Peyer's patch (tissue), 4 donors: ENCODE data around the gene MTERF2.

Experiments used
- CTCF ChIP-seq, 6 experiments: fragments of 450-650 bp in 4 of 6; fragments of 200-600 bp in 2 of 6; sonication (generic) in 1 of 6; IDR thresholded peaks; one replicate each; pipeline ENCODE4 v1.5.1; 2017 to 2019; ENCODE audit warnings: antibody characterized with exemption in 6 of 6, mild to moderate bottlenecking in 3 of 6, moderate library complexity in 1 of 6
- POLR2A ChIP-seq, 2 donors: fragments of 450-650 bp; IDR thresholded peaks; one replicate each; pipeline ENCODE4 v1.5.1; 2017; ENCODE audit warnings: antibody characterized with exemption in 2 of 2, mild to moderate bottlenecking in 2 of 2, moderate library complexity in 2 of 2

- TF ChIP-seq CTCF (IDR thresholded peaks at IDR 0.05), result no peak
- TF ChIP-seq POLR2A (IDR thresholded peaks at IDR 0.05), result no peak
These were observed 900 bp upstream of the MTERF2 start for GRCh38 chr12:106987846-106988245.
